Activated gamma-delta T cell (primary cell): ENCODE data around the gene MAU2.
"Not testable (repeated sequence)": the region's sequence is repeated elsewhere in the genome, so short reads cannot be mapped to it uniquely, and the experiment has no call there.

Experiments used
- DNase-seq: peaks from one replicate; lab custom pipeline; 2025; lab: John Stamatoyannopoulos, UW

MAU2 gene

GRCh38 chr19:19384486-19384885 is 63.9 kb downstream of the MAU2 start:
- DNase-seq: no peak

GRCh38 chr19:19385131-19385895 is 64.7 kb downstream of the MAU2 start:
- DNase-seq: peak; percentile 98

- peak; percentile 74 for DNase-seq
Measured at GRCh38 chr19:19385896-19386869, 65.6 kb downstream of the MAU2 start.

GRCh38 chr19:19387108-19387507 is 66.5 kb downstream of the MAU2 start:
- no peak for DNase-seq

GRCh38 chr19:19388568-19389555 is 68.2 kb downstream of the MAU2 start:
- no peak for DNase-seq

- not testable (repeated sequence) for DNase-seq
Measured at GRCh38 chr19:19389683-19390082, 69.1 kb downstream of the MAU2 start.

- DNase-seq: not testable (repeated sequence)
Measured at GRCh38 chr19:19394333-19394732, 73.7 kb downstream of the MAU2 start.

GRCh38 chr19:19399733-19400433 is 79.3 kb downstream of the MAU2 start:
- no peak for DNase-seq

- DNase-seq: no peak
Measured at GRCh38 chr19:19402656-19403372, 82.2 kb downstream of the MAU2 start.

- no peak for DNase-seq
Measured at GRCh38 chr19:19403373-19403901, 82.8 kb downstream of the MAU2 start.

GRCh38 chr19:19404879-19405860 is 84.5 kb downstream of the MAU2 start, which contains the start of gene GATAD2A:
Gene GATAD2A (plus strand): TSS chr19:19405675. CDS start chr19:19465346, 59,671 bp downstream.
- DNase-seq: peak; percentile 90

GRCh38 chr19:19405971-19406877 is 85.6 kb downstream of the MAU2 start:
- DNase-seq: peak; percentile 52

GRCh38 chr19:19406878-19407632 is 86.4 kb downstream of the MAU2 start:
- DNase-seq: no peak

- DNase-seq: no peak
Measured at GRCh38 chr19:19407633-19407930, 87.0 kb downstream of the MAU2 start.
